Stimulated activated CD4-positive, alpha-beta T cell treated with anti-CD3 and anti-CD28 coated beads, TNF-alpha, amount 100 ng/mL, for 1 hour (primary cell): ENCODE measurements around the gene AKR1C3.
"Not testable (repeated sequence)": the region's sequence is repeated elsewhere in the genome, so short reads cannot be mapped to it uniquely, and the experiment has no call there.

Source experiments
- DNase-seq, 3 donors: peaks; one replicate each; pipeline ENCODE4 v3.0.0-alpha.2; 2020; ENCODE audit warnings: low read depth in 3 of 3, low spot score in 1 of 3

Gene AKR1C3

GRCh38 chr10:5136468-5137087, 42.4 kb downstream of the AKR1C3 start:
- DNase-seq = no peak

- DNase-seq = not testable (repeated sequence)
Measured at GRCh38 chr10:5137699-5138098, 43.5 kb downstream of the AKR1C3 start.

- no peak for DNase-seq
Measured at GRCh38 chr10:5142199-5142598, 48.0 kb downstream of the AKR1C3 start.

- no peak for DNase-seq
Measured at GRCh38 chr10:5143137-5143536, 48.9 kb downstream of the AKR1C3 start.

GRCh38 chr10:5146920-5147254, 52.7 kb downstream of the AKR1C3 start:
- no peak for DNase-seq

GRCh38 chr10:5147255-5147980, 53.2 kb downstream of the AKR1C3 start:
- DNase-seq = no peak

- DNase-seq = no peak
Measured at GRCh38 chr10:5147981-5148677, 53.9 kb downstream of the AKR1C3 start.

GRCh38 chr10:5148678-5149032, 54.4 kb downstream of the AKR1C3 start:
- DNase-seq = no peak

GRCh38 chr10:5151076-5151475, 56.9 kb downstream of the AKR1C3 start:
- no peak for DNase-seq

GRCh38 chr10:5155951-5156350, 61.7 kb downstream of the AKR1C3 start:
- no peak for DNase-seq
